Non-pigmented ciliary epithelial cell (primary cell): ENCODE results near the gene PLIN3.
"Not testable (repeated sequence)": the region's sequence is repeated elsewhere in the genome, so short reads cannot be mapped to it uniquely, and the experiment has no call there.

ENCODE experiments used
- DNase-seq: peaks from one replicate; pipeline ENCODE4 v3.0.0-alpha.2; 2010; ENCODE audit warnings: low read depth

Gene PLIN3

GRCh38 chr19:4867534-4868285, at the start of gene PLIN3:
Gene PLIN3 (minus strand): TSS chr19:4867667. CDS start chr19:4861394, 6,273 bp downstream.
- peak; percentile 73 for DNase-seq

- no peak for DNase-seq
Observed at GRCh38 chr19:4916292-4917082, 49.0 kb upstream of the PLIN3 start.

- peak; percentile 47 for DNase-seq
Observed at GRCh38 chr19:4914736-4915501, 47.5 kb upstream of the PLIN3 start.

GRCh38 chr19:4913996-4914735, 46.7 kb upstream of the PLIN3 start:
- DNase-seq, result no peak

GRCh38 chr19:4911786-4912672, 44.6 kb upstream of the PLIN3 start:
- peak; percentile 99 for DNase-seq

GRCh38 chr19:4911314-4911713, 43.8 kb upstream of the PLIN3 start:
- no peak for DNase-seq

GRCh38 chr19:4910594-4911281, 43.3 kb upstream of the PLIN3 start:
- peak; percentile 57 for DNase-seq

GRCh38 chr19:4909897-4910593, 42.6 kb upstream of the PLIN3 start:
- peak; percentile 41 for DNase-seq

- DNase-seq, result no peak
Observed at GRCh38 chr19:4909156-4909896, 41.9 kb upstream of the PLIN3 start, which contains the start of gene UHRF1. Gene UHRF1 (plus strand): TSS chr19:4909501. CDS start chr19:4910886, 1,385 bp downstream.

GRCh38 chr19:4908781-4909155, 41.3 kb upstream of the PLIN3 start:
- DNase-seq, result no peak

GRCh38 chr19:4908360-4908759, 40.9 kb upstream of the PLIN3 start:
- DNase-seq, result no peak

- DNase-seq, result no peak
Observed at GRCh38 chr19:4906963-4907362, 39.5 kb upstream of the PLIN3 start.

- no peak for DNase-seq
Observed at GRCh38 chr19:4904481-4904880, 37.0 kb upstream of the PLIN3 start.

GRCh38 chr19:4902796-4903195, 35.3 kb upstream of the PLIN3 start, which contains the start of gene ARRDC5:
Gene ARRDC5 (minus strand): TSS chr19:4902896. CDS start chr19:4902825, 71 bp downstream.
- no peak for DNase-seq

- not testable (repeated sequence) for DNase-seq
Observed at GRCh38 chr19:4900879-4901278, 33.4 kb upstream of the PLIN3 start.

GRCh38 chr19:4897146-4897545, 29.7 kb upstream of the PLIN3 start:
- DNase-seq, result no peak

GRCh38 chr19:4896372-4896771, 28.9 kb upstream of the PLIN3 start:
- no peak for DNase-seq

- not testable (repeated sequence) for DNase-seq
Observed at GRCh38 chr19:4892962-4893361, 25.5 kb upstream of the PLIN3 start.

- DNase-seq, result no peak
Observed at GRCh38 chr19:4891066-4891465, 23.6 kb upstream of the PLIN3 start.
